Caco-2 (cell line): Measurements from ENCODE around the gene SOST. TPM values are rescaled to one million over a fixed set of nuclear protein-coding genes. Genes with fewer than 3 reads are reported as not detected.

Experiments used
- BruUV-seq: library from RNA; stranded (reverse); fragments of 400-500 nt; replicated peaks from 2 replicates; lab custom pipeline; 2021; lab: Mats Ljungman, UMichigan
- CTCF ChIA-PET: fragments of 300-600 bp; sonication (Branson Sonifier 250); formaldehyde crosslinking; loops from one replicate; lab custom pipeline; 2022; ENCODE audit warnings: antibody characterized with exemption; lab: Charles Lee
- POLR2A ChIA-PET: fragments of 300-600 bp; sonication (Branson Sonifier 250); formaldehyde crosslinking; loops from one replicate; lab custom pipeline; 2022; ENCODE audit warnings: antibody characterized with exemption; lab: Charles Lee
- DNase-seq, 2 experiments: peaks; one replicate each; pipeline versions ENCODE4 v3.0.0 to v3.0.0-alpha.2; 2020 to 2022
- H3K27me3 ChIP-seq: replicated peaks from 2 replicates; pipeline ENCODE4 v1.6.0; 2011; ENCODE audit warnings: low read length; ENCODE audit not compliant: control insufficient read depth, insufficient read depth
- H3K36me3 ChIP-seq: 2 replicates; pipeline ENCODE4 v1.5.1; 2011; ENCODE audit warnings: low read length; ENCODE audit not compliant: control insufficient read depth, insufficient read depth
- H3K4me1 ChIP-seq: fragments of 250-450 bp; sonication (Bioruptor Pico); 2 replicates; pipeline ENCODE4 v1.5.1; 2020; ENCODE audit warnings: mild to moderate bottlenecking
- H3K4me3 ChIP-seq: 2 replicates; pipeline ENCODE4 v1.5.1; 2011; ENCODE audit warnings: low read depth, mild to moderate bottlenecking, control low read depth, low read length
- H3K9me3 ChIP-seq: fragments of 250-450 bp; sonication (Bioruptor Pico); 2 replicates; pipeline ENCODE4 v1.5.1; 2020; ENCODE audit warnings: mild to moderate bottlenecking, moderate library complexity
- H3K27ac Mint-ChIP-seq: one replicate; pipeline ENCODE4 v1.8.0; 2022; ENCODE audit warnings: mixed read lengths; ENCODE audit not compliant: unreplicated experiment
- H3K27me3 Mint-ChIP-seq: one replicate; pipeline ENCODE4 v1.8.0; 2022; ENCODE audit warnings: mixed read lengths; ENCODE audit not compliant: insufficient read depth, unreplicated experiment
- H3K36me3 Mint-ChIP-seq: one replicate; pipeline ENCODE4 v1.8.0; 2022; ENCODE audit warnings: mild to moderate bottlenecking, mixed read lengths; ENCODE audit not compliant: insufficient read depth, unreplicated experiment
- H3K4me1 Mint-ChIP-seq: one replicate; pipeline ENCODE4 v1.8.0; 2022; ENCODE audit warnings: low read depth, mixed read lengths; ENCODE audit not compliant: unreplicated experiment
- H3K4me3 Mint-ChIP-seq: one replicate; pipeline ENCODE4 v1.8.0; 2022; ENCODE audit warnings: mild to moderate bottlenecking, moderate library complexity, mixed read lengths; ENCODE audit not compliant: unreplicated experiment
- H3K9me3 Mint-ChIP-seq: one replicate; pipeline ENCODE4 v1.8.0; 2022; ENCODE audit warnings: mixed read lengths; ENCODE audit not compliant: unreplicated experiment
- intact Hi-C: fragments of 100-400 bp; cut with micrococcal nuclease; formaldehyde crosslinking; loops from one replicate; pipeline ENCODE4 v1.10.0; 2022; ENCODE audit not compliant: unreplicated experiment
- total RNA-seq: library from RNA; stranded (reverse); gene quantifications from 2 replicates; pipeline ENCODE4 v1.2.3, GENCODE V29; 2022
- TF ChIP-seq, protein P1 (sequence below), 2 experiments: fragments of 200-600 bp in 1 of 2; IDR thresholded peaks; 1 replicate in 1 of 2; 2 replicates in 1 of 2; pipeline versions ENCODE4 v1.5.1 to v1.8.0; 2011 to 2022; ENCODE audit warnings: antibody characterized with exemption in 1 of 2, control low read depth in 1 of 2, inconsistent platforms in 1 of 2, low read depth in 1 of 2, low read length in 1 of 2, mild to moderate bottlenecking in 1 of 2, moderate library complexity in 1 of 2; ENCODE audit not compliant: insufficient read depth in 1 of 2, severe bottlenecking in 1 of 2, unreplicated experiment in 1 of 2

Gene SOST
- total RNA-seq, 1 experiment from 2014 or later, result not detected

GRCh38 chr17:43717913-43718312 is 40.7 kb downstream of the SOST start:
- POLR2A ChIA-PET, result interaction anchor here (0.6 kb wide), 1 partner anchor 69 kb away, joined by 3 read pairs; no protein-coding TSS in a partner anchor
- intact Hi-C loops, result no loop called here
- H3K4me3 ChIP-seq, result no peak overlapping the region
- no peaks in the 10 kb centered on the region for H3K9me3 ChIP-seq
- Mint-ChIP-seq H3K36me3 (peaks cover 7% of the 10 kb centered on the region), H3K4me3 (no peak overlapping the region), H3K27ac (no peak overlapping the region), H3K4me1 (peaks cover 42% of the 10 kb centered on the region), H3K9me3 (no peaks in the 10 kb centered on the region), H3K27me3 (peaks cover 6% of the 10 kb centered on the region)
- CTCF ChIA-PET, result no interaction called here
- DNase-seq, result no peak
- H3K4me1 ChIP-seq, result peaks cover 9% of the 10 kb centered on the region; the same call in 1 of the 2 replicates
- BruUV-seq, result no TSS peak
- no peaks in the 10 kb centered on the region for H3K36me3 ChIP-seq
- H3K27me3 ChIP-seq, result no peaks in the 10 kb centered on the region
- TF ChIP-seq, protein P1, sequence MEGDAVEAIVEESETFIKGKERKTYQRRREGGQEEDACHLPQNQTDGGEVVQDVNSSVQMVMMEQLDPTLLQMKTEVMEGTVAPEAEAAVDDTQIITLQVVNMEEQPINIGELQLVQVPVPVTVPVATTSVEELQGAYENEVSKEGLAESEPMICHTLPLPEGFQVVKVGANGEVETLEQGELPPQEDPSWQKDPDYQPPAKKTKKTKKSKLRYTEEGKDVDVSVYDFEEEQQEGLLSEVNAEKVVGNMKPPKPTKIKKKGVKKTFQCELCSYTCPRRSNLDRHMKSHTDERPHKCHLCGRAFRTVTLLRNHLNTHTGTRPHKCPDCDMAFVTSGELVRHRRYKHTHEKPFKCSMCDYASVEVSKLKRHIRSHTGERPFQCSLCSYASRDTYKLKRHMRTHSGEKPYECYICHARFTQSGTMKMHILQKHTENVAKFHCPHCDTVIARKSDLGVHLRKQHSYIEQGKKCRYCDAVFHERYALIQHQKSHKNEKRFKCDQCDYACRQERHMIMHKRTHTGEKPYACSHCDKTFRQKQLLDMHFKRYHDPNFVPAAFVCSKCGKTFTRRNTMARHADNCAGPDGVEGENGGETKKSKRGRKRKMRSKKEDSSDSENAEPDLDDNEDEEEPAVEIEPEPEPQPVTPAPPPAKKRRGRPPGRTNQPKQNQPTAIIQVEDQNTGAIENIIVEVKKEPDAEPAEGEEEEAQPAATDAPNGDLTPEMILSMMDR (IDR thresholded peaks at IDR 0.05; ENCODE audit: insufficient read depth in 1 of 2, low read depth in 1 of 2, low read length in 1 of 2, severe bottlenecking in 1 of 2, unreplicated experiment in 1 of 2), result no peak

- H3K36me3 ChIP-seq, result no peaks in the 10 kb centered on the region
- TF ChIP-seq, protein P1 (IDR thresholded peaks at IDR 0.05; ENCODE audit: insufficient read depth in 1 of 2, low read depth in 1 of 2, low read length in 1 of 2, severe bottlenecking in 1 of 2, unreplicated experiment in 1 of 2), result no peak
- Mint-ChIP-seq H3K36me3 (peaks cover 4% of the 10 kb centered on the region), H3K9me3 (no peaks in the 10 kb centered on the region), H3K4me3 (peak overlapping the region; percentile 67), H3K4me1 (peaks cover 28% of the 10 kb centered on the region), H3K27ac (no peak overlapping the region), H3K27me3 (peaks cover 6% of the 10 kb centered on the region)
- no peak overlapping the region for H3K4me3 ChIP-seq
- ChIA-PET POLR2A (no interaction called here), CTCF (interaction anchor here (1.2 to 1.7 kb wide), 3 partner anchors 17 to 132 kb away, joined by 4 to 7 read pairs (median 7); no protein-coding TSS in a partner anchor)
- H3K27me3 ChIP-seq, result no peaks in the 10 kb centered on the region
- H3K4me1 ChIP-seq, result peaks cover 10% of the 10 kb centered on the region; the same call in 1 of the 2 replicates
- DNase-seq, result no peak
- BruUV-seq, result no TSS peak
- H3K9me3 ChIP-seq, result no peaks in the 10 kb centered on the region
- intact Hi-C loops, result no loop called here
Observed at GRCh38 chr17:43714465-43715149, 44.0 kb downstream of the SOST start.

DNA sequence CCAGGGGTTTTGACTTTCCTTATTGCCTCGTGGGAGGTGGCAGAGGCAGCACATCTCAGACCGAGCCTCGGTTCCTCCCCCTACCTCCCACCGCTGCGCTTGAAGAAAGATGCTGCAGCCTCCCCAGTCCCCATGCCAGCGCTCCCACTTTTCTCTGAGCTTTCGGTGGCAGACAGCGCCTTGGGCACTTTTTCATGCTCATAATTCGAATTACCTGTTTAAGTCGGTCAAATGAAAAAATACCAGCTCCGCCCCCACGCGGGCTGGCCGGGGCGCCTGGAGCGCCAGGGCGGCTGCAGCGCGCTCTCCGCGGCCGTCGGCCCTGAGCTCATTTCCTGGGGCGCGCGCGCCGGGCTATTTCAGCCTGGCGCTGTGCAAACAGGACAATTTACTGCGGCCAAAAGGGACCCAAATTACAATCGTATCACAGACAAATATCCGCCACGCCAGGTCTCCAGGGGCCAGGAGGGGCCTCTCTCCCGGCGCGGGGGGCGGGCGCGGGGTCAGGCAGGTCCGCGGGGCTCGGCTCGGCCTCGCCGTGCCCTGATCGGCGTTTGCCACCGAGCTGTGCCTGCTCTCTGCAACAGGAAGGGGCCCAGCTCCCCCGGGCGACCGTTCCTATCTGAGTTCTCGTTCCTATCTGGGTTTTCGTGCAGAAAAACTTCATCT is 45.0 kb downstream of the SOST start:
- peak overlapping the region; percentile 44 for H3K4me3 ChIP-seq
- H3K4me3 Mint-ChIP-seq, result peak overlapping the region; percentile 67
- H3K27ac Mint-ChIP-seq, result no peak overlapping the region
- ChIA-PET POLR2A (interaction anchor here (0.5 to 0.6 kb wide), 3 partner anchors 33 to 356 kb away, joined by 4 to 5 read pairs (median 4); no protein-coding TSS in a partner anchor), CTCF (interaction anchor here (0.6 to 1.7 kb wide), 10 partner anchors 11 to 133 kb away, joined by 3 to 7 read pairs (median 4); no protein-coding TSS in a partner anchor)
- peaks cover 10% of the 10 kb centered on the region; the same call in 1 of the 2 replicates for H3K4me1 ChIP-seq
- peaks cover 23% of the 10 kb centered on the region for H3K4me1 Mint-ChIP-seq
- H3K36me3 Mint-ChIP-seq, result peaks cover 4% of the 10 kb centered on the region
- no peaks in the 10 kb centered on the region for H3K27me3 ChIP-seq
- TF ChIP-seq, protein P1 (IDR thresholded peaks at IDR 0.05; ENCODE audit: insufficient read depth in 1 of 2, low read depth in 1 of 2, low read length in 1 of 2, severe bottlenecking in 1 of 2, unreplicated experiment in 1 of 2), result no peak
- no peaks in the 10 kb centered on the region for H3K36me3 ChIP-seq
- intact Hi-C loops, result no loop called here
- H3K27me3 Mint-ChIP-seq, result peaks cover 6% of the 10 kb centered on the region
- no peaks in the 10 kb centered on the region for H3K9me3 Mint-ChIP-seq
- no peaks in the 10 kb centered on the region for H3K9me3 ChIP-seq
- BruUV-seq, result no TSS peak
- peak in 1 of 2 experiments; percentile 39 for DNase-seq
